IMR-90 (cell line): Measurements from ENCODE around the gene PAEP. TPM values are rescaled to one million over a fixed set of nuclear protein-coding genes. Genes with fewer than 3 reads are reported as not detected.

Experiments used
- ATAC-seq: fragments of 200-7000 bp; cut with Tn5 transposase; 2 replicates; pipeline ENCODE4 v1.9.1; 2020; ENCODE audit warnings: low read depth, mild to moderate bottlenecking, moderate library complexity
- BruUV-seq: library from RNA; stranded (reverse); fragments of 400-500 nt; replicated peaks from 2 replicates; lab custom pipeline; 2021; lab: Mats Ljungman, UMichigan
- CTCF ChIA-PET: fragments of 300-600 bp; formaldehyde crosslinking; extraction: SDS; loops from one replicate; lab custom pipeline; 2021; ENCODE audit warnings: antibody characterized with exemption; lab: Yijun Ruan, JAX
- POLR2A ChIA-PET: fragments of 300-600 bp; sonication (Branson Sonifier 250); formaldehyde crosslinking; loops from one replicate; lab custom pipeline; 2022; ENCODE audit warnings: antibody characterized with exemption; ENCODE audit not compliant: unreplicated experiment; lab: Charles Lee
- DNase-seq: peaks from one replicate; pipeline ENCODE4 v3.0.0; 2013
- H2AFZ ChIP-seq: replicated peaks from 2 replicates; pipeline ENCODE3; 2013; ENCODE audit warnings: low read length, mild to moderate bottlenecking; ENCODE audit not compliant: poor library complexity
- H2AK5ac ChIP-seq: 2 replicates; pipeline ENCODE4 v1.6.1; 2013; ENCODE audit warnings: low read depth, low read length, inconsistent platforms
- H2AK9ac ChIP-seq: replicated peaks from 2 replicates; pipeline ENCODE3; 2013; ENCODE audit warnings: mild to moderate bottlenecking, low read depth, low read length, moderate library complexity; ENCODE audit not compliant: poor library complexity
- H2BK120ac ChIP-seq: 2 replicates; pipeline ENCODE4 v1.6.1; 2013; ENCODE audit warnings: low read depth, low read length, inconsistent platforms
- H2BK15ac ChIP-seq: 3 replicates; pipeline ENCODE4 v1.6.1; 2013; ENCODE audit warnings: low read depth, low read length, inconsistent platforms
- H2BK20ac ChIP-seq: 2 replicates; pipeline ENCODE4 v1.6.1; 2013; ENCODE audit warnings: low read depth, mild to moderate bottlenecking, inconsistent platforms, low read length, moderate library complexity
- H2BK5ac ChIP-seq: 2 replicates; pipeline ENCODE4 v1.6.1; 2013; ENCODE audit warnings: mild to moderate bottlenecking, low read depth, low read length, inconsistent platforms; ENCODE audit not compliant: poor library complexity, severe bottlenecking
- H3K14ac ChIP-seq: replicated peaks from 2 replicates; pipeline ENCODE4 v1.6.1; 2013; ENCODE audit warnings: low read depth, low read length, inconsistent platforms
- H3K18ac ChIP-seq: 2 replicates; pipeline ENCODE4 v1.6.1; 2013; ENCODE audit warnings: low read depth, low read length, control low read depth
- H3K23ac ChIP-seq: 2 replicates; pipeline ENCODE4 v1.6.1; 2013; ENCODE audit warnings: low read depth, low read length, inconsistent platforms
- H3K27ac ChIP-seq: 2 replicates; pipeline ENCODE4 v1.5.1; 2013; ENCODE audit warnings: mild to moderate bottlenecking, control low read depth, low read length; ENCODE audit not compliant: insufficient read depth
- H3K27me3 ChIP-seq: 2 replicates; pipeline ENCODE4 v1.6.1; 2013; ENCODE audit warnings: low read length; ENCODE audit not compliant: control insufficient read depth, insufficient read depth
- H3K36me3 ChIP-seq: 2 replicates; pipeline ENCODE4 v1.6.1; 2013; ENCODE audit warnings: low read length, mixed read lengths; ENCODE audit not compliant: control insufficient read depth, insufficient read depth
- H3K4ac ChIP-seq: 2 replicates; pipeline ENCODE4 v1.6.1; 2013; ENCODE audit warnings: low read depth, low read length, inconsistent platforms
- H3K4me1 ChIP-seq: 2 replicates; pipeline ENCODE4 v1.6.1; 2013; ENCODE audit warnings: low read length, mixed read lengths; ENCODE audit not compliant: control insufficient read depth, insufficient read depth
- H3K4me2 ChIP-seq: 2 replicates; pipeline ENCODE4 v1.6.1; 2013; ENCODE audit warnings: low read depth, mild to moderate bottlenecking, control low read depth, low read length, moderate library complexity
- H3K4me3 ChIP-seq: 2 replicates; pipeline ENCODE4 v1.5.1; 2013; ENCODE audit warnings: low read depth, mild to moderate bottlenecking, control low read depth, low read length, moderate library complexity; ENCODE audit not compliant: insufficient read depth
- H3K56ac ChIP-seq: 2 replicates; pipeline ENCODE4 v1.6.1; 2013; ENCODE audit warnings: low read length, inconsistent platforms; ENCODE audit not compliant: insufficient read depth; ENCODE audit errors: extremely low read depth
- H3K79me1 ChIP-seq, 2 experiments: 2 replicates each; pipeline ENCODE4 v1.6.1; 2013; ENCODE audit warnings: low read length in 2 of 2, inconsistent platforms in 1 of 2, low read depth in 1 of 2
- H3K9ac ChIP-seq: 2 replicates; pipeline ENCODE4 v1.6.1; 2013; ENCODE audit warnings: low read depth, low read length, control low read depth
- H3K9me1 ChIP-seq: 2 replicates; pipeline ENCODE4 v1.6.1; 2013; ENCODE audit warnings: low read length, inconsistent platforms; ENCODE audit not compliant: insufficient read depth
- H3K9me3 ChIP-seq: 2 replicates; pipeline ENCODE4 v1.6.1; 2013; ENCODE audit warnings: low read length; ENCODE audit not compliant: control insufficient read depth, insufficient read depth
- H4K20me1 ChIP-seq: 2 replicates; pipeline ENCODE4 v1.6.1; 2013; ENCODE audit warnings: low read length, inconsistent platforms; ENCODE audit not compliant: insufficient read depth
- H4K5ac ChIP-seq: 2 replicates; pipeline ENCODE4 v1.6.1; 2013; ENCODE audit warnings: mild to moderate bottlenecking, low read depth, low read length, control low read depth
- H4K8ac ChIP-seq, 2 experiments: 2 replicates each; pipeline ENCODE4 v1.6.1; 2013; ENCODE audit warnings: low read depth in 2 of 2, low read length in 2 of 2, control low read depth in 1 of 2, inconsistent platforms in 1 of 2
- H4K91ac ChIP-seq: 2 replicates; pipeline ENCODE4 v1.6.1; 2013; ENCODE audit warnings: low read depth, low read length, inconsistent platforms; ENCODE audit not compliant: insufficient read depth
- CEBPB ChIP-seq: IDR thresholded peaks from 2 replicates; pipeline ENCODE4 v1.6.1; 2012; ENCODE audit warnings: low read depth, low read length, improper control_type of control experiment
- WGBS, 2 experiments: methylation state at CpG; one replicate each; pipeline versions ENCODE4 v1.1.5 to v1.1.7; 2013; ENCODE audit warnings: missing lambda C conversion rate in 2 of 2; ENCODE audit not compliant: insufficient read length in 1 of 2; ENCODE audit errors: extremely low coverage in 2 of 2; 5-methylcytosine and 5-hydroxymethylcytosine counted together
- dilution Hi-C: fragments of 300-500 bp; cut with HindIII; formaldehyde crosslinking; loops from one replicate; pipeline ENCODE4 v1.14.3; 2018; ENCODE audit warnings: low sequenced_read_pairs; ENCODE audit not compliant: unreplicated experiment
- in situ Hi-C: fragments of 300-500 bp; cut with MboI; formaldehyde crosslinking; loops from 3 replicates; pipeline ENCODE4 v1.14.3; 2019; ENCODE audit warnings: low sequenced_read_pairs, inconsistent platforms, mixed read lengths
- intact Hi-C: fragments of 100-400 bp; cut with micrococcal nuclease; formaldehyde crosslinking; loops from 2 replicates; pipeline ENCODE4 v1.10.0; 2022
- polyA plus RNA-seq, 3 experiments: library from polyadenylated mRNA; depleted of rRNA; stranded (reverse); fragments of >200 nt; gene quantifications; 2 replicates each; pipeline ENCODE4 v1.2.3, GENCODE V29; 2012; ENCODE audit warnings: low replicate concordance in 1 of 3
- total RNA-seq: library from RNA; depleted of rRNA; stranded (reverse); fragments of >200 nt; gene quantifications from 2 replicates; pipeline ENCODE4 v1.2.3, GENCODE V29; 2012

Gene PAEP
- total and polyA plus RNA-seq, 2 of the 4 experiments (the other 2 are of a cell fraction): not detected

DNA sequence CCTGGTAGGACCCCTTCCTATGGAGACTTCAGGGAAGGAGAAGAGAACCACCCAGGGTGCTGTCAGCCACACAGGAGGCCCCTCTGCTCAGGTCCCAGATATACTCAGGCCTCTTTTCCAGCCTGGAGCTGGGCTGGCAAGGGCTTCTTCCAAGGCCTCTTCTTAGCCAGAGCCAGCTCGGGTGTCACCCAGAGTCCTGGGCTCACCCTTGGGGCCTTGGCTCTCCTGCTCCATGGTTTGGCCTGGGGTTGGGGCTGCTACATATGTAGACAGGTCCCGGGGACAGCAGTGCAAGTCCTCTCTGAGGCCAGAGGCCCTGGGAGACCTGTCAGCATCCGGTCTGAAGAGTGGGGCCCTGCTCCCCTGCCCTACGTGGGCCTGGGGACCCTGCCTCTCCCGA is 22.8 kb downstream of the PAEP start:
- no peak for DNase-seq
- Histone ChIP-seq H2BK120ac (no peak overlapping the region), H3K18ac (no peak overlapping the region), H4K8ac (no peak overlapping the region), H3K27me3 (no peaks in the 10 kb centered on the region), H3K56ac (no peak overlapping the region), H2AFZ (no peak overlapping the region), H3K27ac (no peak overlapping the region), H2BK5ac (no peak overlapping the region), H3K9ac (no peak overlapping the region), H2AK9ac (no peak overlapping the region), H3K4me3 (no peak overlapping the region), H3K14ac (no peak overlapping the region), H4K5ac (no peak overlapping the region), H2BK15ac (no peak overlapping the region), H3K9me3 (no peaks in the 10 kb centered on the region), H3K36me3 (no peaks in the 10 kb centered on the region), H3K23ac (no peak overlapping the region), H4K20me1 (no peaks in the 10 kb centered on the region), H3K4me1 (no peaks in the 10 kb centered on the region), H3K4ac (no peak overlapping the region), H4K91ac (no peak overlapping the region), H3K79me1 (no peaks in the 10 kb centered on the region), H2BK20ac (no peak overlapping the region), H3K9me1 (no peaks in the 10 kb centered on the region), H3K4me2 (no peak overlapping the region), H2AK5ac (no peak overlapping the region)
- dilution Hi-C loops: no loop called here
- 47% methylated on average over 3 of the region's 5 CpGs; no CpG with 5 or more reads in 1 of the 2 experiments for WGBS, 2 experiments
- in situ Hi-C loops: no loop called here
- POLR2A ChIA-PET: no interaction called here
- ATAC-seq: no peak
- TF ChIP-seq CEBPB: no peak
- intact Hi-C loops: no loop called here
- CTCF ChIA-PET: no interaction called here
- BruUV-seq: no TSS peak
